HCT116 (cell line): Measurements from ENCODE around the gene F2R. TPM values are rescaled to one million over a fixed set of nuclear protein-coding genes. Genes with fewer than 3 reads are reported as not detected.

Source experiments
- ATAC-seq: fragments of 200-7000 bp; cut with Tn5 transposase; 2 replicates; pipeline ENCODE4 v1.9.1; 2020; ENCODE audit warnings: mild to moderate bottlenecking, moderate library complexity
- BruUV-seq: library from RNA; stranded (reverse); fragments of 400-500 nt; replicated peaks from 2 replicates; lab custom pipeline; 2021; lab: Mats Ljungman, UMichigan
- CTCF ChIA-PET: fragments of 300-600 bp; sonication (Branson Sonifier 250); formaldehyde crosslinking; loops from one replicate; lab custom pipeline; 2021; ENCODE audit warnings: antibody characterized with exemption; lab: Charles Lee
- POLR2A ChIA-PET: fragments of 300-600, 350-600 bp; sonication (Branson Sonifier 250); formaldehyde crosslinking; loops from one replicate; lab custom pipeline; 2021; ENCODE audit warnings: antibody characterized with exemption; lab: Charles Lee
- RAD21 ChIA-PET, 2 experiments: fragments of 300-600 bp; sonication (Branson Sonifier 250); formaldehyde crosslinking; loops; one replicate each; lab custom pipeline; 2023; ENCODE audit warnings: low total read pairs in 2 of 2; ENCODE audit not compliant: uncharacterized antibody in 2 of 2, unreplicated experiment in 2 of 2, low non-redundant PET in 1 of 2; lab: Charles Lee
- DNase-seq: peaks from one replicate; pipeline ENCODE4 v3.0.0-alpha.2; 2010; ENCODE audit warnings: low read depth, low spot score
- H2AFZ ChIP-seq: fragments of 200-600 bp; shearing (Covaris generic), sonication (generic); 2 replicates; pipeline ENCODE4 v1.6.1; 2017; ENCODE audit warnings: low read depth, mixed run types, mixed read lengths, antibody characterized with exemption, low read length; ENCODE audit not compliant: poor library complexity, severe bottlenecking
- H3K27ac ChIP-seq: 2 replicates; pipeline ENCODE4 v1.5.1; 2012; ENCODE audit warnings: low read depth, low read length
- H3K27me3 ChIP-seq: fragments of 200-600 bp; sonication (generic); 2 replicates; pipeline ENCODE4 v1.6.1; 2016; ENCODE audit warnings: mixed run types, low read length, mixed read lengths; ENCODE audit not compliant: insufficient read depth
- H3K36me3 ChIP-seq, 2 experiments: fragments of 200-500 bp in 1 of 2; fragments of 200-600 bp in 1 of 2; sonication (Bioruptor generic) in 1 of 2; sonication (generic) in 1 of 2; 2 replicates each; pipeline versions ENCODE4 v1.5.1 to v1.6.1; 2014 to 2016; ENCODE audit warnings: low read length in 2 of 2, inconsistent platforms in 1 of 2, mixed read lengths in 1 of 2, mixed run types in 1 of 2; ENCODE audit not compliant: insufficient read depth in 2 of 2, control insufficient read depth in 1 of 2
- H3K4me1 ChIP-seq, 2 experiments: fragments of 200-600 bp in 1 of 2; sonication (generic) in 1 of 2; 2 replicates each; pipeline versions ENCODE4 v1.5.1 to v1.6.1; 2012 to 2017; ENCODE audit warnings: low read length in 2 of 2, inconsistent platforms in 1 of 2, mild to moderate bottlenecking in 1 of 2, mixed read lengths in 1 of 2, mixed run types in 1 of 2, moderate library complexity in 1 of 2; ENCODE audit not compliant: insufficient read depth in 2 of 2, control insufficient read depth in 1 of 2
- H3K4me2 ChIP-seq: fragments of 200-600 bp; sonication (generic); 2 replicates; pipeline ENCODE4 v1.6.1; 2017; ENCODE audit warnings: mixed run types, low read length, mixed read lengths
- H3K4me3 ChIP-seq, 2 experiments: fragments of 200-600 bp in 1 of 2; sonication (generic) in 1 of 2; replicated peaks in 1 of 2; 2 replicates each; pipeline ENCODE4 v1.5.1; 2011 to 2016; ENCODE audit warnings: low read length in 2 of 2, control low read depth in 1 of 2, low read depth in 1 of 2, mild to moderate bottlenecking in 1 of 2, mixed read lengths in 1 of 2, mixed run types in 1 of 2
- H3K79me2 ChIP-seq: fragments of 200-600 bp; sonication (generic); 2 replicates; pipeline ENCODE4 v1.6.1; 2017; ENCODE audit warnings: mild to moderate bottlenecking, mixed run types, low read length, moderate library complexity, mixed read lengths; ENCODE audit not compliant: insufficient read depth
- H3K9ac ChIP-seq: fragments of 200-600 bp; sonication (generic); 2 replicates; pipeline ENCODE4 v1.6.1; 2016; ENCODE audit warnings: low read length, mixed read lengths
- H3K9me2 ChIP-seq: fragments of 200-600 bp; sonication (generic), shearing (Covaris generic); 2 replicates; pipeline ENCODE4 v1.6.1; 2017; ENCODE audit warnings: mixed run types, mild to moderate bottlenecking, moderate library complexity; ENCODE audit not compliant: insufficient read depth
- H3K9me3 ChIP-seq, 2 experiments: fragments of 200-500 bp in 1 of 2; fragments of 200-600 bp in 1 of 2; sonication (Bioruptor generic) in 1 of 2; sonication (generic) in 1 of 2; 2 replicates each; pipeline ENCODE4 v1.6.1; 2014 to 2017; ENCODE audit warnings: low read length in 2 of 2, mixed read lengths in 2 of 2, inconsistent platforms in 1 of 2, low read depth in 1 of 2, mild to moderate bottlenecking in 1 of 2, mixed run types in 1 of 2, moderate library complexity in 1 of 2; ENCODE audit not compliant: control insufficient read depth in 1 of 2, insufficient read depth in 1 of 2
- H4K20me1 ChIP-seq: fragments of 200-600 bp; sonication (generic), shearing (Covaris generic); 2 replicates; pipeline ENCODE4 v1.6.1; 2017; ENCODE audit warnings: mixed run types, mild to moderate bottlenecking, moderate library complexity; ENCODE audit not compliant: insufficient read depth
- CEBPB ChIP-seq: IDR thresholded peaks from 2 replicates; pipeline ENCODE4 v1.6.1; 2012; ENCODE audit warnings: low read depth
- EZH2 ChIP-seq: fragments of 200-600 bp; sonication (generic); IDR thresholded peaks from 2 replicates; pipeline ENCODE4 v1.6.1; 2017; ENCODE audit warnings: antibody characterized with exemption, mixed run types
- EZH2phosphoT487 ChIP-seq: fragments of 200-600 bp; IDR thresholded peaks from 2 replicates; pipeline ENCODE4 v1.6.1; 2018; ENCODE audit warnings: antibody characterized with exemption, borderline replicate concordance
- FOSL1 ChIP-seq: IDR thresholded peaks from 2 replicates; pipeline ENCODE4 v1.6.1; 2012; ENCODE audit warnings: low read depth
- MAX ChIP-seq: IDR thresholded peaks from 2 replicates; pipeline ENCODE4 v1.6.1; 2012
- POLR2A ChIP-seq: IDR thresholded peaks from 2 replicates; pipeline ENCODE4 v1.7.0; 2011; ENCODE audit warnings: borderline replicate concordance; ENCODE audit not compliant: insufficient read depth, insufficient read length; ENCODE audit errors: extremely low read depth
- SIN3A ChIP-seq: IDR thresholded peaks from 2 replicates; pipeline ENCODE4 v1.6.1; 2012; ENCODE audit warnings: low read depth
- TCF7L2 ChIP-seq: IDR thresholded peaks from 2 replicates; pipeline ENCODE4 v1.7.0; 2011; ENCODE audit warnings: borderline replicate concordance, inconsistent platforms; ENCODE audit not compliant: insufficient read depth, insufficient read length; ENCODE audit errors: extremely low read depth
- ZNF274 ChIP-seq: fragments of 200-500 bp; sonication (Bioruptor generic); IDR thresholded peaks from 2 replicates; pipeline ENCODE4 v1.6.1; 2014; ENCODE audit warnings: mild to moderate bottlenecking, low read depth, low read length, inconsistent platforms
- intact Hi-C: fragments of 100-400 bp; cut with micrococcal nuclease; formaldehyde crosslinking; loops from 2 replicates; pipeline ENCODE4 v1.10.0; 2022
- total RNA-seq: library from RNA; stranded (reverse); gene quantifications from one replicate; pipeline ENCODE4 v1.2.1, GENCODE V29; 2021; ENCODE audit not compliant: unreplicated experiment
- TF ChIP-seq, protein P1 (sequence below): IDR thresholded peaks from 2 replicates; pipeline ENCODE4 v1.6.1; 2011; ENCODE audit warnings: mild to moderate bottlenecking, low read length, moderate library complexity; ENCODE audit not compliant: insufficient replicate concordance; ENCODE audit errors: extremely low read depth

Gene F2R
- total RNA-seq, 1 experiment from 2014 or later, result 16.6 TPM

DNA sequence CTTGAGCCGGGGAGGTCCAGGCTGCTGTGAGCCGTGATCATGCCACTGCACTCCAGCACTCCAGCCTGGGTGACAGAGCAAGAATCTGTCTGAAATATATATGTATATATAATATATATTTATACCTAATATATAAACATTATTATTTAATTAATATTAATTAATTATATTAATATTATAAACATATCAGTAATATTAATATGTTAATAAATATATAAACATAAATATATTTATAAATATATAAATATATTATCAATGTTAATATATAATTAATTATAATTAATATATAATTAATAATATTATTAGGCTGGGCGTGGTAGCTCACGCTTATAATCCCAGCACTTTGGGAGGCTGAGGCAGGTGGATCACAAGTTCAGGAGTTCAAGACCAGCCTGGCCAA is 41.1 kb downstream of the F2R start:
- Histone ChIP-seq H3K27ac (no peak overlapping the region), H3K4me3 (no peak overlapping the region), H3K9me3 (no peaks in the 10 kb centered on the region), H3K4me2 (no peak overlapping the region), H3K4me1 (peaks cover 0 to 20% of the 10 kb centered on the region in 2 experiments; a peak in 1 of 4 replicates), H3K27me3 (no peaks in the 10 kb centered on the region), H3K9ac (no peak overlapping the region), H2AFZ (no peak overlapping the region), H3K9me2 (0 out of 2 replicates have a peak, but pooled peaks cover 2% of the 10 kb centered on the region), H3K36me3 (no peaks in the 10 kb centered on the region), H4K20me1 (no peaks in the 10 kb centered on the region), H3K79me2 (no peaks in the 10 kb centered on the region)
- intact Hi-C loops, result no loop called here
- ATAC-seq (no peak), DNase-seq (no peak)
- ChIA-PET CTCF (interaction anchor here (1.7 kb wide), 1 partner anchor 18 kb away, joined by 4 read pairs; no protein-coding TSS in a partner anchor), POLR2A (no interaction called here), RAD21 (no interaction called here)
- BruUV-seq, result no TSS peak
- TF ChIP-seq MAX, result no peak
- TF ChIP-seq, protein P1, sequence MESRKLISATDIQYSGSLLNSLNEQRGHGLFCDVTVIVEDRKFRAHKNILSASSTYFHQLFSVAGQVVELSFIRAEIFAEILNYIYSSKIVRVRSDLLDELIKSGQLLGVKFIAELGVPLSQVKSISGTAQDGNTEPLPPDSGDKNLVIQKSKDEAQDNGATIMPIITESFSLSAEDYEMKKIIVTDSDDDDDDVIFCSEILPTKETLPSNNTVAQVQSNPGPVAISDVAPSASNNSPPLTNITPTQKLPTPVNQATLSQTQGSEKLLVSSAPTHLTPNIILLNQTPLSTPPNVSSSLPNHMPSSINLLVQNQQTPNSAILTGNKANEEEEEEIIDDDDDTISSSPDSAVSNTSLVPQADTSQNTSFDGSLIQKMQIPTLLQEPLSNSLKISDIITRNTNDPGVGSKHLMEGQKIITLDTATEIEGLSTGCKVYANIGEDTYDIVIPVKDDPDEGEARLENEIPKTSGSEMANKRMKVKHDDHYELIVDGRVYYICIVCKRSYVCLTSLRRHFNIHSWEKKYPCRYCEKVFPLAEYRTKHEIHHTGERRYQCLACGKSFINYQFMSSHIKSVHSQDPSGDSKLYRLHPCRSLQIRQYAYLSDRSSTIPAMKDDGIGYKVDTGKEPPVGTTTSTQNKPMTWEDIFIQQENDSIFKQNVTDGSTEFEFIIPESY, result no peak
- TF ChIP-seq POLR2A, result no peak
- no peak for TF ChIP-seq EZH2phosphoT487
- TF ChIP-seq FOSL1, result no peak
- TF ChIP-seq TCF7L2, result no peak
- TF ChIP-seq ZNF274, result no peak
- no peak for TF ChIP-seq CEBPB
- no peak for TF ChIP-seq EZH2
- TF ChIP-seq SIN3A, result no peak
